CD4-positive, alpha-beta T cell (primary cell): ENCODE measurements around the gene SIM2. TPM values are rescaled to one million over a fixed set of nuclear protein-coding genes. Genes with fewer than 3 reads are reported as not detected.

Experiments used
- ATAC-seq: fragments of 200-7000 bp; cut with Tn5 transposase; one replicate; pipeline ENCODE4 v1.10.0; 2022; ENCODE audit warnings: mild to moderate bottlenecking; ENCODE audit not compliant: poor library complexity
- CTCF ChIA-PET: fragments of 350-600 bp; sonication (Branson Sonifier 250); formaldehyde crosslinking; loops from one replicate; lab custom pipeline; 2021; ENCODE audit warnings: antibody characterized with exemption, inconsistent platforms; lab: Charles Lee
- POLR2A ChIA-PET: fragments of 350-600 bp; sonication (Branson Sonifier 250); formaldehyde crosslinking; loops from one replicate; lab custom pipeline; 2021; ENCODE audit warnings: antibody characterized with exemption, inconsistent platforms; lab: Charles Lee
- DNase-seq, 14 experiments: peaks; one replicate each; pipeline ENCODE4 v3.0.0-alpha.2; 2013 to 2020; ENCODE audit warnings: mixed read lengths in 2 of 14
- H3K27ac ChIP-seq, 2 donors: one replicate each; pipeline versions ENCODE4 v1.5.1 to v1.7.0; 2013; ENCODE audit warnings: low read length in 2 of 2, low read depth in 1 of 2, mild to moderate bottlenecking in 1 of 2
- H3K27me3 ChIP-seq, 2 experiments: 1 replicate in 1 of 2; 2 replicates in 1 of 2; pipeline versions ENCODE4 v1.6.1 to v1.7.0; 2013; ENCODE audit warnings: low read length in 2 of 2, control low read depth in 1 of 2, mild to moderate bottlenecking in 1 of 2, moderate library complexity in 1 of 2; ENCODE audit not compliant: insufficient read depth in 2 of 2, control insufficient read depth in 1 of 2
- H3K36me3 ChIP-seq: one replicate; pipeline ENCODE4 v1.6.1; 2013; ENCODE audit warnings: low read length, control low read depth; ENCODE audit not compliant: insufficient read depth
- H3K4me1 ChIP-seq: one replicate; pipeline ENCODE4 v1.6.1; 2013; ENCODE audit warnings: low read length, control low read depth; ENCODE audit not compliant: insufficient read depth
- H3K4me3 ChIP-seq: one replicate; pipeline ENCODE4 v1.5.1; 2013; ENCODE audit warnings: mild to moderate bottlenecking, low read length, moderate library complexity
- H3K9me3 ChIP-seq, 2 experiments: 1 replicate in 1 of 2; 2 replicates in 1 of 2; pipeline versions ENCODE4 v1.6.1 to v1.7.0; 2013; ENCODE audit warnings: low read length in 2 of 2, mild to moderate bottlenecking in 2 of 2, control low read depth in 1 of 2, moderate library complexity in 1 of 2; ENCODE audit not compliant: control insufficient read depth in 1 of 2, insufficient read depth in 1 of 2
- H3K27ac Mint-ChIP-seq: one replicate; pipeline ENCODE4 v1.8.0; 2020; ENCODE audit warnings: mixed read lengths
- H3K27me3 Mint-ChIP-seq: one replicate; pipeline ENCODE4 v1.8.0; 2021; ENCODE audit warnings: mixed read lengths
- H3K36me3 Mint-ChIP-seq: one replicate; pipeline ENCODE4 v1.8.0; 2021; ENCODE audit warnings: low read depth, mixed read lengths
- H3K4me1 Mint-ChIP-seq: one replicate; pipeline ENCODE4 v1.8.0; 2021; ENCODE audit warnings: low read depth, mixed read lengths
- H3K4me3 Mint-ChIP-seq: one replicate; pipeline ENCODE4 v1.8.0; 2020; ENCODE audit warnings: mild to moderate bottlenecking, mixed read lengths
- H3K9me3 Mint-ChIP-seq: one replicate; pipeline ENCODE4 v1.8.0; 2020; ENCODE audit warnings: mixed read lengths
- intact Hi-C, 2 experiments: fragments of 100-400 bp; cut with DNase I in 1 of 2; cut with micrococcal nuclease in 1 of 2; formaldehyde crosslinking; loops; one replicate each; pipeline versions ENCODE4 v1.15.1 to v1.9.0; 2023 to 2025; cut with DNase I, micrococcal nuclease
- total RNA-seq, 174 experiments: library from RNA in 2 of 174; stranded (reverse) in 2 of 174; gene quantifications; one replicate each; pipeline ENCODE4 v1.2.3 and lab custom pipeline; 2021 to 2026
- TF ChIP-seq, protein P1 (sequence below): fragments of 200-600 bp; IDR thresholded peaks from one replicate; pipeline ENCODE4 v1.8.0; 2022; ENCODE audit warnings: antibody characterized with exemption, mild to moderate bottlenecking

The SIM2 gene
- total RNA-seq, 2 experiments from 2014 or later: not detected

DNA sequence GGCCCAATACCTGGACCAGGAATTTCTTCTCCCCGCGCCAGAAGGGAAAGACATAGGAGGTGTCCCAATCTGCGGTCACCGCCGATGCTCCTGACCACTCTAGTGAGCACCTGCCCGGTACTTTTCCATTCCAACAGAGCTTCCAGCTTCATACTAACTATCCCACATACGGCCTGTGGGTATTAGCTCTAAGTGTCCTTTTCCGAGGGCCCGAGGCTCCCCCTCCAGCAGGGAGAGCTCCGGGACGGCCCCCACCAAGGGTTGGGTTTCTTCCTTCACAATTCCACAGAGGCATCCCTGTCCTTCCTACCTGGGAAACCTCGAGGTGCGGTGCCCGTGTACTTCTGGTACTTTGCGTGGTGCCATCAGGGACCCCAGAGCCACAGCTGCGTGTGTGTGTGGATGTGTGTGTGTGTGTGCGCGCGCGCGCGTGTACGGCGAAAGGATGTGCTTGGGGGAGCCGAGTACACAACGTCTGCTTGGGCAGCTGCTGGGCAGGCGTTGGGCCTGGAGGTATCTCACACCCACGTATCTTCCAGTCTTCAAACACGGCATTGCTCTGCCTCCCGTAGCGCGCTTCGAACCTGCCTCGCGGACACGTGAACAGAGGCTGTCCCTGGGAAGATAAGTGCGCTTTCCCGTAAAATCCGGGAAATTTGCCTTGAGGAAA, 2.4 kb upstream of the SIM2 start:
- H3K36me3 ChIP-seq: no peaks in the 10 kb centered on the region
- ChIA-PET POLR2A (no interaction called here), CTCF (no interaction called here)
- no peak overlapping the region for H3K27ac ChIP-seq
- peaks cover 70% of the 10 kb centered on the region for H3K27me3 Mint-ChIP-seq
- no peak for DNase-seq
- no peaks in the 10 kb centered on the region for H3K36me3 Mint-ChIP-seq
- peaks cover 79 to 92% of the 10 kb centered on the region in 2 experiments for H3K27me3 ChIP-seq
- TF ChIP-seq, protein P1, sequence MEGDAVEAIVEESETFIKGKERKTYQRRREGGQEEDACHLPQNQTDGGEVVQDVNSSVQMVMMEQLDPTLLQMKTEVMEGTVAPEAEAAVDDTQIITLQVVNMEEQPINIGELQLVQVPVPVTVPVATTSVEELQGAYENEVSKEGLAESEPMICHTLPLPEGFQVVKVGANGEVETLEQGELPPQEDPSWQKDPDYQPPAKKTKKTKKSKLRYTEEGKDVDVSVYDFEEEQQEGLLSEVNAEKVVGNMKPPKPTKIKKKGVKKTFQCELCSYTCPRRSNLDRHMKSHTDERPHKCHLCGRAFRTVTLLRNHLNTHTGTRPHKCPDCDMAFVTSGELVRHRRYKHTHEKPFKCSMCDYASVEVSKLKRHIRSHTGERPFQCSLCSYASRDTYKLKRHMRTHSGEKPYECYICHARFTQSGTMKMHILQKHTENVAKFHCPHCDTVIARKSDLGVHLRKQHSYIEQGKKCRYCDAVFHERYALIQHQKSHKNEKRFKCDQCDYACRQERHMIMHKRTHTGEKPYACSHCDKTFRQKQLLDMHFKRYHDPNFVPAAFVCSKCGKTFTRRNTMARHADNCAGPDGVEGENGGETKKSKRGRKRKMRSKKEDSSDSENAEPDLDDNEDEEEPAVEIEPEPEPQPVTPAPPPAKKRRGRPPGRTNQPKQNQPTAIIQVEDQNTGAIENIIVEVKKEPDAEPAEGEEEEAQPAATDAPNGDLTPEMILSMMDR: no peak
- H3K4me3 Mint-ChIP-seq: no peak overlapping the region
- intact Hi-C loops: loop anchor here in 1 of 2 experiments (10.0 kb wide), 1 partner anchor 112 kb away; no protein-coding TSS in a partner anchor
- H3K4me3 ChIP-seq: no peak overlapping the region
- peaks cover 0 to 53% of the 10 kb centered on the region in 2 experiments for H3K9me3 ChIP-seq
- peaks cover 34% of the 10 kb centered on the region for H3K4me1 Mint-ChIP-seq
- ATAC-seq: no peak
- H3K4me1 ChIP-seq: peaks cover 28% of the 10 kb centered on the region
- no peak overlapping the region for H3K27ac Mint-ChIP-seq
- H3K9me3 Mint-ChIP-seq: no peaks in the 10 kb centered on the region

DNA sequence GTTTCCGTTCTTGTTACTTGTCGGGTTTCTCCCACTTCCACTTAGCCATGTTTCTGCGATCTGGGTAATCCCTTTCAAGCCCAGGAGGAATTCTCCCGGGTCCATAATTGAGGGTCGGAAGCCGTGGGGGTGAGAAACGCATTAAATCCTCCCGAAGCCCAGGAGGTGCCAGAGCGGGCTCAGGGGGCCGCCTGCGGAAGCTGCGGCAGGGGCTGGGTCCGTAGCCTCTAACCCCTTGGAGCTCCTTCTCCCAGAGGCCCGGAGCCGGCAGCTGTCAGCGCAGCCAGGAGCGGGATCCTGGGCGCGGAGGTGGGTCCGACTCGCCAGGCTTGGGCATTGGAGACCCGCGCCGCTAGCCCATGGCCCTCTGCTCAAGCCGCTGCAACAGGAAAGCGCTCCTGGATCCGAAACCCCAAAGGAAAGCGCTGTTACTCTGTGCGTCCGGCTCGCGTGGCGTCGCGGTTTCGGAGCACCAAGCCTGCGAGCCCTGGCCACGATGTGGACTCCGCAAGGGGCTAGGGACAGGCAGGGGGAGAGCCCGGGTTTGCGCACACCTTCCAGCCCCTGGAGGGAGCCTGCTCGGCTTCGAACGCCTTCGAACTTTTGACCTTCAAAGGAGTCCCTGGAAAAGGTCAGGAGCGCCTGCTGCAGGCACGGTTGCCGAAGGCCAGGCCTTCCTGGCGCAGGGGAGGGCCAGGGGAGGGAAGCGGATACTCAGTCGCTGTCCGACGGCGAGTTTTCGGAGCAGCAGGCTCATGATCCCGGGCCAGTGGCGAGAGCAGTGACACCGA, 1.7 kb upstream of the SIM2 start:
- ATAC-seq (no peak), DNase-seq (no peak)
- Mint-ChIP-seq H3K27ac (no peak overlapping the region), H3K4me3 (no peak overlapping the region), H3K27me3 (peaks cover 70% of the 10 kb centered on the region), H3K9me3 (no peaks in the 10 kb centered on the region), H3K4me1 (peaks cover 34% of the 10 kb centered on the region), H3K36me3 (no peaks in the 10 kb centered on the region)
- POLR2A ChIA-PET: no interaction called here
- H3K27ac ChIP-seq: no peak overlapping the region
- peaks cover 79 to 92% of the 10 kb centered on the region in 2 experiments for H3K27me3 ChIP-seq
- peaks cover 31% of the 10 kb centered on the region for H3K4me1 ChIP-seq
- no peak overlapping the region for H3K4me3 ChIP-seq
- peaks cover 0 to 51% of the 10 kb centered on the region in 2 experiments for H3K9me3 ChIP-seq
- intact Hi-C loops: loop anchor here in 1 of 2 experiments (10.0 kb wide), 1 partner anchor 112 kb away; no protein-coding TSS in a partner anchor
- TF ChIP-seq, protein P1: no peak
- H3K36me3 ChIP-seq: no peaks in the 10 kb centered on the region
- CTCF ChIA-PET: no interaction called here

- TF ChIP-seq, protein P1: no peak
- ChIA-PET CTCF (no interaction called here), POLR2A (no interaction called here)
- DNase-seq: no peak
- Histone ChIP-seq H3K4me1 (peaks cover 26% of the 10 kb centered on the region), H3K9me3 (peaks cover 0 to 46% of the 10 kb centered on the region in 2 experiments), H3K4me3 (no peak overlapping the region), H3K36me3 (no peaks in the 10 kb centered on the region), H3K27me3 (peaks cover 79 to 92% of the 10 kb centered on the region in 2 experiments), H3K27ac (no peak overlapping the region)
- Mint-ChIP-seq H3K4me1 (peaks cover 31% of the 10 kb centered on the region), H3K27ac (no peak overlapping the region), H3K4me3 (no peak overlapping the region), H3K36me3 (no peaks in the 10 kb centered on the region), H3K9me3 (no peaks in the 10 kb centered on the region), H3K27me3 (peaks cover 70% of the 10 kb centered on the region)
- intact Hi-C loops: loop anchor here in 1 of 2 experiments (10.0 kb wide), 1 partner anchor 113 kb away; no protein-coding TSS in a partner anchor
- ATAC-seq: no peak
Observed at GRCh38 chr21:36697851-36698384, 997 bp upstream of the SIM2 start.
